GM10847 (cell line): ENCODE results near the gene ATXN10.

ENCODE experiments used
- POLR2A ChIP-seq: IDR thresholded peaks from 2 replicates; pipeline ENCODE4 v1.6.1; 2011; ENCODE audit not compliant: insufficient read length; ENCODE audit errors: extremely low read depth

ATXN10 gene

GRCh38 chr22:45891471-45891995 lies 219.9 kb downstream of the ATXN10 start:
- TF ChIP-seq POLR2A, result no peak

GRCh38 chr22:45891996-45892621 lies 220.5 kb downstream of the ATXN10 start:
- TF ChIP-seq POLR2A, result no peak

- no peak for TF ChIP-seq POLR2A
These were observed 221.2 kb downstream of the ATXN10 start for GRCh38 chr22:45892681-45893461.

GRCh38 chr22:45893516-45893915 lies 221.9 kb downstream of the ATXN10 start:
- TF ChIP-seq POLR2A, result no peak
